ENCODE data around the gene BLOC1S1.

The BLOC1S1 gene

GRCh38 chr12:55694188-55694515 lies 21.7 kb upstream of the BLOC1S1 start:
- no peak overlapping the region for H3K4me3 ChIP-seq (ENCODE audit: control insufficient read depth, low read depth, low read length)
- TF ChIP-seq, protein P1, sequence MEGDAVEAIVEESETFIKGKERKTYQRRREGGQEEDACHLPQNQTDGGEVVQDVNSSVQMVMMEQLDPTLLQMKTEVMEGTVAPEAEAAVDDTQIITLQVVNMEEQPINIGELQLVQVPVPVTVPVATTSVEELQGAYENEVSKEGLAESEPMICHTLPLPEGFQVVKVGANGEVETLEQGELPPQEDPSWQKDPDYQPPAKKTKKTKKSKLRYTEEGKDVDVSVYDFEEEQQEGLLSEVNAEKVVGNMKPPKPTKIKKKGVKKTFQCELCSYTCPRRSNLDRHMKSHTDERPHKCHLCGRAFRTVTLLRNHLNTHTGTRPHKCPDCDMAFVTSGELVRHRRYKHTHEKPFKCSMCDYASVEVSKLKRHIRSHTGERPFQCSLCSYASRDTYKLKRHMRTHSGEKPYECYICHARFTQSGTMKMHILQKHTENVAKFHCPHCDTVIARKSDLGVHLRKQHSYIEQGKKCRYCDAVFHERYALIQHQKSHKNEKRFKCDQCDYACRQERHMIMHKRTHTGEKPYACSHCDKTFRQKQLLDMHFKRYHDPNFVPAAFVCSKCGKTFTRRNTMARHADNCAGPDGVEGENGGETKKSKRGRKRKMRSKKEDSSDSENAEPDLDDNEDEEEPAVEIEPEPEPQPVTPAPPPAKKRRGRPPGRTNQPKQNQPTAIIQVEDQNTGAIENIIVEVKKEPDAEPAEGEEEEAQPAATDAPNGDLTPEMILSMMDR (conservative IDR thresholded peaks at IDR 0.05; ENCODE audit: control insufficient read depth, insufficient read depth, low read depth, low read length): no peak
- DNase-seq (ENCODE audit: low read depth): no peak

- TF ChIP-seq, protein P1 (conservative IDR thresholded peaks at IDR 0.05; ENCODE audit: control insufficient read depth, insufficient read depth, low read depth, low read length): no peak
- H3K4me3 ChIP-seq (ENCODE audit: control insufficient read depth, low read depth, low read length): no peak overlapping the region
- DNase-seq (ENCODE audit: low read depth): no peak
These were observed 21.2 kb upstream of the BLOC1S1 start for GRCh38 chr12:55694651-55695050.

DNA sequence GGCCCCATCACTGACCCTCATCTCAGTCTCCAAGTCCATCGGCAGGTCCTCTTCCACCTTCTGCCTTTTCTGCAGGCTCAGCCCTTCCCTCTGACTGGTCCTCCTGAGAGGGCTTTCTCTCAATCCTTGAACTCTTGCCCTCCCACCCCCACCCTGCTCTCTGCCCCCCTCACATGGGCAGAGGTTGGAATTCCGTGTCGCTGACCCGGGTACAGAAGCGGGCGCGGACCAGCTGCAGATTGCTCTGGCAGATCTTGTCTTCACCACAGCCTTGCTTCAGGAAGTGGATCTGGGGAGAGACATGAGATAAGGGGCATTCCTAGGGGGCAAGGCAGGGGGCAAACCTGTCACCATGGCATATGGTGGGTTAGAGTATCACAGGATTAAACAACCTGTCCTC lies 20.5 kb upstream of the BLOC1S1 start:
- no peak for DNase-seq (ENCODE audit: low read depth)
- TF ChIP-seq, protein P1 (conservative IDR thresholded peaks at IDR 0.05; ENCODE audit: control insufficient read depth, insufficient read depth, low read depth, low read length): no peak
- H3K4me3 ChIP-seq (ENCODE audit: control insufficient read depth, low read depth, low read length): no peak overlapping the region

DNA sequence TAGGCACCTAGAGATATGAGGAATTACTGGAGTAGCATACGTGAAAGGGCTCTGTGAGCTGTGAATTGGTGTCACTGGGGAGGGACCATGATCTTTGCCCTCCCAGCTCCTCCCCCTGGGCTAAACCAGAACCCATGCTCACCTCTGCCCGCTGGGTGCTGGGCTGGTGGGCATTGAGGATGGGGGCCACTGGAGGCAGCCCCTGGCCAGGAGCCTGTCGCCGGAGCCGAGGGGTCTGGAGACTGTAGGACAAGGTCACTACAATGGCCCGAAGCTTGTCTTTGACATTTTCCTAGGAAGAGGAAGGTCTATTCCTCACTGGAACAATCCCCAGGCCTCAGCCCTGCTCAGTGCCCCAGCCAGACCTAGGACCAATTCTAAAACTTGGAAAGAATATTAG lies 19.7 kb upstream of the BLOC1S1 start:
- DNase-seq (ENCODE audit: low read depth): no peak
- TF ChIP-seq, protein P1 (conservative IDR thresholded peaks at IDR 0.05; ENCODE audit: control insufficient read depth, insufficient read depth, low read depth, low read length): no peak
- H3K4me3 ChIP-seq (ENCODE audit: control insufficient read depth, low read depth, low read length): no peak overlapping the region

DNA sequence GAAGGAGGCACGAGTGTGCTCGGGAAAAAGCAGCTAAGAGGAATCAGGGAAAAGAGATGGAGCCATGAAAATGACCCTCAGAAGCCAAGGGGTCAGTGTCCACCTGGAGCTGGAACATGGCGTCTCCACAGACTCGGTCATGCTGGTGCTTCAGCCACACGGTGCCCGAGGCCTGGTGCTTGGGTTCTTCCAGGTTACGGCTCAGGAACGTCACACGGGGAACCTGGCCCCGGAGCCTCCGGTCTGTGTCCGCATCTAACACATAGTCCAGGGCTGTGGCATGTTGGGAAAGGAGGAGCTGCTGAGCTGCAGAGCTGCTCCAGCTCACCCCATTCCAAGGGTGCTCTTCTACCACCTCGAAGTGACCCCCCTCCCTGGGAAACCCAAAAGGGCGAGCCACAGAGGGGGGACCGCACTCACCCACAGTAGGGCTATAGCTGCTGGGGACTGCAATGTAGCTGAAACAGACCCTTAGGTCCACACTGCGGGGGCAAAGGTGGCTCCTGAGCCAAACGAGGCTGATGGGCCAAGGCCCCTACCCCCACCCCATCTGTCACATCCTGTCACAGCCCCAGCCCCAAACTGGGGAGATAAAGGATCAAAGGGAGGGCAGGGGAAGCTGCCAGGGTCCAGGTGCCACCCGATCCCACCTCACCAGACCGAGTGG lies 18.9 kb upstream of the BLOC1S1 start:
- TF ChIP-seq, protein P1 (conservative IDR thresholded peaks at IDR 0.05; ENCODE audit: control insufficient read depth, insufficient read depth, low read depth, low read length): no peak
- DNase-seq (ENCODE audit: low read depth): no peak

DNA sequence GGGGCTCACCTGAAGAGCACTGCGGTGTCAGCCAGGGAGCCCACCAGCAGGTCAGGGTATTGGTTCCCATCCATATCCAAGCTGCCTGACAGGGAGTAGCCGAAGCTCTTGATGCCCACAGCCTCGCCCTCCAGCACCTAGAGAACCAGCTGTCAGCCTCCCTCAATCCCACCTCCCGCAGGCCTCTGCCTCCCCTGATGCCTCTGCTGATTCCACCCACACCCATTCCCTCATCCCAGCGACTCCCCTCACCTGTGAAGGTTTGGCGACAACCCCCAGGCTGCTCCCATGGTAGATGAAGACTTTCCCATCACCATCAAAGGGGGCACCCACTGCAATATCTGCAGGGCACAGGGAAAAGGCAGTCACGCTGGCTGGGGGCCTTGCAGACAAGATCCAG lies 18.2 kb upstream of the BLOC1S1 start:
- TF ChIP-seq, protein P1 (conservative IDR thresholded peaks at IDR 0.05; ENCODE audit: control insufficient read depth, insufficient read depth, low read depth, low read length): no peak
- no peak for DNase-seq (ENCODE audit: low read depth)
- H3K4me3 ChIP-seq (ENCODE audit: control insufficient read depth, low read depth, low read length): no peak overlapping the region

More for the DNA sequence above, 18.9 kb upstream of the BLOC1S1 start:
- no peak overlapping the region for H3K4me3 ChIP-seq (ENCODE audit: control insufficient read depth, low read depth, low read length)

All from fibroblast of mammary gland (primary cell).